HG03280 (cell line): ENCODE measurements around the gene ORM1.

Experiments used
- ATAC-seq: cut with Tn5 transposase; IDR thresholded peaks from one replicate; pipeline ENCODE4 v1.9.1; 2021; ENCODE audit warnings: mild to moderate bottlenecking, moderate library complexity; ENCODE audit not compliant: unreplicated experiment

Gene ORM1

GRCh38 chr9:114341152-114341830 is 18.4 kb downstream of the ORM1 start:
- no peak for ATAC-seq

- no peak for ATAC-seq
These were observed 19.1 kb downstream of the ORM1 start for GRCh38 chr9:114341991-114342390.

- ATAC-seq: no peak
These were observed 20.0 kb downstream of the ORM1 start for GRCh38 chr9:114342755-114343440.

GRCh38 chr9:114343471-114344187 is 20.7 kb downstream of the ORM1 start:
- no peak for ATAC-seq

- no peak for ATAC-seq
These were observed 21.3 kb downstream of the ORM1 start for GRCh38 chr9:114344188-114344566.

GRCh38 chr9:114344692-114345091 is 21.8 kb downstream of the ORM1 start:
- no peak for ATAC-seq

GRCh38 chr9:114345493-114346065 is 22.7 kb downstream of the ORM1 start:
- ATAC-seq: no peak

- no peak for ATAC-seq
These were observed 23.2 kb downstream of the ORM1 start for GRCh38 chr9:114346146-114346545.

- no peak for ATAC-seq
These were observed 24.8 kb downstream of the ORM1 start for GRCh38 chr9:114347675-114348074.

GRCh38 chr9:114348261-114348905 is 25.5 kb downstream of the ORM1 start:
- no peak for ATAC-seq

GRCh38 chr9:114348906-114349482 is 26.1 kb downstream of the ORM1 start:
- ATAC-seq: peak; percentile 83

GRCh38 chr9:114349713-114350480 is 27.0 kb downstream of the ORM1 start:
- ATAC-seq: no peak

- no peak for ATAC-seq
These were observed 27.9 kb downstream of the ORM1 start for GRCh38 chr9:114350636-114351401.

- no peak for ATAC-seq
These were observed 29.0 kb downstream of the ORM1 start for GRCh38 chr9:114351932-114352331.

GRCh38 chr9:114355821-114356220 is 32.9 kb downstream of the ORM1 start:
- no peak for ATAC-seq

GRCh38 chr9:114356792-114357191 is 33.9 kb downstream of the ORM1 start:
- no peak for ATAC-seq

- ATAC-seq: no peak
These were observed 34.5 kb downstream of the ORM1 start for GRCh38 chr9:114357360-114357759.

- ATAC-seq: no peak
These were observed 35.0 kb downstream of the ORM1 start for GRCh38 chr9:114357911-114358328.

GRCh38 chr9:114359801-114360200 is 36.9 kb downstream of the ORM1 start:
- no peak for ATAC-seq
